IPS-15b (cell line): ENCODE results near the gene CLEC4A.
"Not testable (repeated sequence)": the region's sequence is repeated elsewhere in the genome, so short reads cannot be mapped to it uniquely, and the experiment has no call there.

Experiments used
- H3K27me3 ChIP-seq: one replicate; pipeline ENCODE4 v1.6.1; 2013; ENCODE audit warnings: low read length; ENCODE audit not compliant: control insufficient read depth, insufficient read depth
- H3K36me3 ChIP-seq: one replicate; pipeline ENCODE4 v1.6.1; 2013; ENCODE audit warnings: low read length; ENCODE audit not compliant: control insufficient read depth, insufficient read depth
- H3K4me1 ChIP-seq: one replicate; pipeline ENCODE4 v1.6.1; 2013; ENCODE audit warnings: mild to moderate bottlenecking, low read length; ENCODE audit not compliant: control insufficient read depth, insufficient read depth
- H3K4me3 ChIP-seq: one replicate; pipeline ENCODE4 v1.5.1; 2013; ENCODE audit warnings: low read depth, low read length
- H3K9ac ChIP-seq: one replicate; pipeline ENCODE4 v1.6.1; 2013; ENCODE audit warnings: low read depth, mild to moderate bottlenecking, low read length
- H3K9me3 ChIP-seq: one replicate; pipeline ENCODE4 v1.6.1; 2013; ENCODE audit warnings: mild to moderate bottlenecking, low read length; ENCODE audit not compliant: control insufficient read depth, insufficient read depth

The CLEC4A gene

GRCh38 chr12:8183346-8183745, 59.9 kb downstream of the CLEC4A start:
- H3K9me3 ChIP-seq, H3K9ac ChIP-seq, H3K36me3 ChIP-seq, H3K4me3 ChIP-seq, H3K4me1 ChIP-seq, H3K27me3 ChIP-seq: not testable (repeated sequence)

- H3K27me3 ChIP-seq, H3K9me3 ChIP-seq, H3K4me1 ChIP-seq, H3K4me3 ChIP-seq, H3K9ac ChIP-seq, H3K36me3 ChIP-seq: not testable (repeated sequence)
Observed at GRCh38 chr12:8184206-8184605, 60.8 kb downstream of the CLEC4A start.

- not testable (repeated sequence) for H3K9me3 ChIP-seq, H3K27me3 ChIP-seq, H3K4me3 ChIP-seq, H3K36me3 ChIP-seq, H3K4me1 ChIP-seq, H3K9ac ChIP-seq
Observed at GRCh38 chr12:8188088-8188487, 64.7 kb downstream of the CLEC4A start.
